Activated CD4-positive, alpha-beta T cell treated with anti-CD3 and anti-CD28 coated beads, Interleukin-10, Interleukin-2, amounts not matched to agents 100 ng/mL and 50 ng/mL, durations not matched to agents 16 hours and 8 hours (primary cell): ENCODE results near the gene RHBDF2.

Source experiments
- DNase-seq: peaks from one replicate; pipeline ENCODE4 v3.0.0-alpha.2; 2020

RHBDF2 gene

DNA sequence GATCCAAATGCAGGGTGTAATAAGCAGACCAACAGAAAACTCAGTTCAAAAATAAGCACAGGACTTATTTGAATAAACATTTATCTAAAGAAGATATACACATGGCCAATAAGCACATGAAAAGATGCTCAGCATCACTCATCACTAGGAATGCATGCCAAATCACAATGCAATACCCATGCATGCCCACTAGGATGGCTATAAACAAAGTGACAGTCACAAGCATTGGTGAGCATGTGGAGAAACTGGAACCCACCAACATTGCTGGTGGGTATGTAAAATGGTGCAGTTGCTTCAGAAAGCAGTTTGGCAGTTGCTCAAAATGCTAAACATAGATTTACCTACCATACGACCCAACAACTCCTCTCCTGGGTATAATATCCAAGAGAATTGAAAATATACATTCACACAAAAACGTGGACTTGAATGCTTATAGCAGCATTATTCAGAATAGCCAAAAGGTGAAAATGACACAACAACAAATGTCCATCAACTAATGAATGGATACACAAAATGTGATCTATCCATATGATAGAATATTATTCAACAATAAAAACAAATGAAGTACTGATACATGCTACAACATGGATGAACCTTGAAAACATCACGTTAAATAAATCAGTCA, 68.4 kb downstream of the RHBDF2 start:
- peak; percentile 30 for DNase-seq

DNA sequence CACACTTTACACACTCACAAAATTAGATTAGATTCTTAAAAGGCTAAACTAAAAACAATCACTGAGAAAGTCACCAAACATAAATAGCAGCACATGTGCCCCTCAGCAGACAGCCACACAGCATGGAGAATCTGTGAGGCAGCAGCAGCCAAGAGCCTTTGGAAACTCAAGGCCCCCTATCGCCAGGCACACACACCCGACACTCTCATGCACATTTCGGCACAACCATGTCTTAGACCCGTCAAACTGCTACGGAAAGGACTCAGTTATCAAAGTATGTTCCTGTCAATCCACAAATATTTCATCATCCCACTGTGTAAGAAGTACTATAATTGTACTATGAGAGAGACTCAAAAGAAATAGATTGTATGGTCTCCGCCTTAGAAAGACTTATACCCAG, 69.2 kb downstream of the RHBDF2 start:
- DNase-seq: no peak

DNA sequence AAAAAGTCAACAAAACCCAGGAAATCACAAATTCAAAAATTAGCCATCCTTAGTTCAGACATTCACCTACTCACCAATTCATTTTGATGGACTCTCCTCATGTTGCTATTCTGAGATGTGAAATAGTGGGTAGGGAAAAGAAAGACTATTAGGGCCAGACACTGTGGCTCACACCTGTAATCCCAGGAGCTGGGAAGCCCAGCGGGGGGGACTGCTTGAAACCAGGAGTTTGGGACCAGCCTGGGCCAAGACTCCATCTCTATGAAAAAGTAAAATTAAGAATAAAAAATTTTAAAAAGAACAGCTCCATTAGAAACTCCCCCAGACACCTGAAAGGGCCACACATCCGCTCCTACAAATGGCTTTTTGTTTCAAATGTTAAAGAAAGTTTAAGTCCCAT, 69.7 kb downstream of the RHBDF2 start:
- no peak for DNase-seq

DNA sequence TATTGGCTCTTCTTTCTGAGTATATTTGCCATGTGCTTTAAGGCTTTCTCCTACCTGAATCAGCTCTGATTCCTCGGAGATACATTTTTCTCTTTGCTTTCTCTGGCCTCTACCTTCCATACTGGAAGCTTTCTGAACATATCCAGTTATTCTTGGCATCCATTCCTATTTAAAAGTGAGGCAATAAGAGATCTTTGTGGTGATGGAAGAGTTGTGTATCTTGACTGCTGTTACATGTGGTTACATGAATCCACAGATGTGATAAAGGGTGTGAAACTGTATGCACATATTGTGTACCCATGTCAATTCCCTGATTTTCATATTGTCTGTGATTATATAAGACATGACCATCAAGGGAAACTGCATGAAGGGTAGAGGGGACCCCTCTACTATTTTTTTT, 72.7 kb downstream of the RHBDF2 start:
- DNase-seq: no peak

DNA sequence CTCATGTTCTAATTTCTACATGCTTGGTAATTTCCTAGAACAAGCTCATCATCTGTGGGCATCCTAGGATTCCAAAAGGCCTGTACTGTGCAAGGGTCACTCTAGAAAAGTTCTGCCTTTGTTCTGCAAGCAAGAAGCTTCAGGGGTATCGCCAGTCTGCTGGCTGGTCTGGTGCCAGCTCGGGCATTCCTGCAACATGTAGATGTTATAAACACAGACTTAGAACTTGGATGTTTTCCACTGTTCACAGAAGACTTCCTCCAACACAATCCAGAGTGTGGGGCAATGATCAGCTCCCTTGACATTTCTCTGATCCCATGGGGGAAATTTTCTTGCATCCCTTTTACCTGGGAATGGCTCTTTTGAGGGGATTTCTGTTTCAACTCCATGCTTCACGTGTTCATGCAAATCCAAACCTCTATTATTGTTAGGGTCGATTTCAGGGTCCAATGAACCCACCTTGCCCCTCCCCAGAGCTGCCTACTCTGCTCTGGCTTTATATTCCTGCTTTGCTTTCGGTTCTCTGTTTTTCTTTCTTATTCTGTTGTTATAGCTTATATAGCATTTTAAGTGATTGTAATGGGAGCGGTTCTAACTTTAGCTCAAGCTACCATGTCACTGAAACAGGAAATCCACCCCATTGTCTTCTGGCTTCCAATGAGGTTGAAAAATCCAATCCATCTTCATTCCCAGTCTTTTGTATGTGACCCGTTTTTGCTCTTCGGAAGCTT, 73.6 kb downstream of the RHBDF2 start:
- no peak for DNase-seq

DNA sequence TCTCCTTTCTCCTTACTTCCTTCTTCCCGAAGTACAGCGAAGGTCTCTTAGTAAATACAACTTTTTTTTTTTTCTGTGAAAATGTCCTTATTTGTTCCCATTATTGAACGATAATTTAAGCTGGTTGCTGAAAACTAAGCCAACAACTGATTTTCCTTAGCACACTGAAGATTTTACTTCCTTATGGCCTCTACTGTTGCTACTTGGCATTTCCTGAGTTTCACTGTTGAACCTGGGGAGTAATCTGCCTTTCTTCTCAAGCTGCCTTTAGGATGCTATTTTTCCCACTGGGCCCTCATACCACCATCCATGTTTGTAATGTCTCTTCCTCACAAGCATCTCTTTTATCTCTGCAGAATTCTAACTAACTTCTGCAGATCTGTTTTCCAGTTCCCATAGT, 74.4 kb downstream of the RHBDF2 start:
- DNase-seq: no peak

DNA sequence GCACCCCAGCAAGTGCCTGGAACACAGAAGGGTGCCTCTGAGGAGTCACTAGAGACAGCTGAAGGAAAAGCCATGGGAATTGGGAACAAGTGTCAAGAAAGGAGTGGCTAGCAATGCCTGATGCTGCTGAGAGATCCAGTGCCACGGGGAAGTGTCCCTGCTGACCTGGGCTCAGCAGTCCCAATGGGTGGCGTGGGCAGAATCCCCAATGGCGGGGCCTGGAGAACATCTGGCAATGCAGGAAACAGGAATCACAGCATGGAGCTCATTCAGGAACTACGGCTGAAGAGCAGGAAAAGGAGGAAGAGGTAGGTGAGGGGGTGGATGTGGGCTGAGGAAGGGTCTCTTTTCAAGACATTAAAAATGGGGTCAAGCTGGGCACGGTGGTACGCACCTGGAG, 78.4 kb downstream of the RHBDF2 start:
- DNase-seq: no peak

DNA sequence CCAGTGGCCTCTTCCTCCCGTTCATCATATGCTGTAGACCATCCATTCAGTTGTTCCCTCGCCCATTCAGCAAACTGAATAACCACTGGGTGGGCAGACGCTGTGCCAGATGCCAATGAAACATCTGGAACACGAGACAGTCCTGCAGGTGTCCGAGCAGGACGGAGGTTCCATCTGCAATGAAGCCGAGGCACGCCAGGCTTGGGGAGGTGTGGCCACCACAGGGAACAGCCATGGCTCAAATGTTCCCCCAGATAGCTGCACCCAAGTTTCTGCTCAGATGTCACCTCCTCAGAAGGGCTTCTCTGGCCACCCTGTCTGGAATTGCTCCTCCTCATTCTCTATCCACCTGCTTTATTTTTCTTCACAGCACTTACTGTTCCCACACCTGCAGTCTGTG, 78.8 kb downstream of the RHBDF2 start:
- DNase-seq: no peak

DNA sequence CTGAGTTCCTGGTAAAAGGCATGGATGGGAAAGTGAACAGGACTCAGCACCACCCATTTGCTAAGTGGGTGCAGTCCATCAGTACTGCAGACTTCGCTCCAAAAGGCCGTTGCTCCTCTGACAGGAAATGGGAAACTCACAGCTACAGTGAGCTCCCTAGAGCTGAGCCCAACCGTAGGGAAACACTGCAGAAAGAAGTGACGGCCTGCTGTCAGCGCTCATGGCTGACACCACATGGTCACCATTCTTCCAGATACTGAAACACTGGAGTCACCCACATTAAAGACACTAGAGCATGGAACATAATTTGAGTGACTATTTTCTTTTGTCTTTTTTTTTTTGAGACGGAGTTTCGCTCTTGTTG, 80.2 kb downstream of the RHBDF2 start:
- no peak for DNase-seq
